Neural cell (in vitro differentiated cells): ENCODE results near the gene NPM3. TPM values are rescaled to one million over a fixed set of nuclear protein-coding genes. Genes with fewer than 3 reads are reported as not detected.

Source experiments
- H2AFZ ChIP-seq: fragments of 200-600, 300-800 bp; sonication (generic), shearing (Covaris generic); 2 replicates; pipeline ENCODE4 v1.6.0; 2014; ENCODE audit warnings: low read depth, mild to moderate bottlenecking, antibody characterized with exemption, low read length, moderate library complexity
- H3F3A ChIP-seq: fragments of 200-600 bp; shearing (Covaris generic); 2 replicates; pipeline ENCODE4 v1.6.1; 2016; ENCODE audit warnings: mild to moderate bottlenecking, moderate library complexity, mixed read lengths, antibody characterized with exemption, low read length; ENCODE audit not compliant: insufficient read depth, poor library complexity, severe bottlenecking
- H3K27ac ChIP-seq: fragments of 200-600, 300-800 bp; sonication (generic), shearing (Covaris generic); 2 replicates; pipeline ENCODE4 v1.5.1; 2014; ENCODE audit warnings: mild to moderate bottlenecking, low read length, moderate library complexity
- H3K27me3 ChIP-seq: fragments of 300-800, 200-600 bp; sonication (generic), shearing (Covaris generic); 2 replicates; pipeline ENCODE4 v1.6.0; 2014; ENCODE audit warnings: mild to moderate bottlenecking, low read depth, low read length, moderate library complexity; ENCODE audit not compliant: insufficient read depth
- H3K36me3 ChIP-seq: fragments of 300-800, 200-600 bp; sonication (generic), shearing (Covaris generic); 2 replicates; pipeline ENCODE4 v1.5.1; 2014; ENCODE audit warnings: mild to moderate bottlenecking, antibody characterized with exemption, low read length, moderate library complexity; ENCODE audit not compliant: insufficient read depth
- H3K4me2 ChIP-seq: fragments of 300-800, 200-600 bp; sonication (generic), shearing (Covaris generic); 2 replicates; pipeline ENCODE4 v1.6.0; 2014; ENCODE audit warnings: mild to moderate bottlenecking, low read length
- H3K4me3 ChIP-seq: fragments of 300-800, 200-600 bp; sonication (generic), shearing (Covaris generic); 2 replicates; pipeline ENCODE4 v1.5.1; 2014; ENCODE audit warnings: mild to moderate bottlenecking, low read length, moderate library complexity
- H3K79me2 ChIP-seq: fragments of 200-600 bp; shearing (Covaris generic); replicated peaks from 2 replicates; pipeline ENCODE4 v1.6.0; 2014; ENCODE audit warnings: mild to moderate bottlenecking, low read length, moderate library complexity; ENCODE audit not compliant: insufficient read depth
- H3K9ac ChIP-seq: fragments of 300-800, 200-600 bp; sonication (generic), shearing (Covaris generic); 2 replicates; pipeline ENCODE4 v1.6.1; 2016; ENCODE audit warnings: mild to moderate bottlenecking, low read length, mixed read lengths
- H3K9me2 ChIP-seq: fragments of 200-600 bp; shearing (Covaris generic); 2 replicates; pipeline ENCODE4 v1.6.1; 2016; ENCODE audit warnings: mild to moderate bottlenecking, low read length, mixed read lengths; ENCODE audit not compliant: insufficient read depth
- H3K9me3 ChIP-seq: fragments of 200-600, 300-800 bp; sonication (generic), shearing (Covaris generic); 2 replicates; pipeline ENCODE4 v1.6.1; 2016; ENCODE audit warnings: mild to moderate bottlenecking, mixed run types, low read length, moderate library complexity, mixed read lengths
- H4K20me1 ChIP-seq: fragments of 200-600 bp; shearing (Covaris generic); 2 replicates; pipeline ENCODE4 v1.6.1; 2016; ENCODE audit warnings: mild to moderate bottlenecking, mixed run types; ENCODE audit not compliant: insufficient read depth
- EP300 ChIP-seq: fragments of 450-650 bp; conservative IDR thresholded peaks from 2 replicates; pipeline ENCODE4 v1.6.1; 2014; ENCODE audit warnings: antibody characterized with exemption, mild to moderate bottlenecking, moderate library complexity; ENCODE audit not compliant: poor library complexity, severe bottlenecking
- EZH2 ChIP-seq: fragments of 200-600, 300-800 bp; shearing (Covaris generic), sonication (generic); IDR thresholded peaks from 2 replicates; pipeline ENCODE4 v1.6.1; 2014; ENCODE audit warnings: antibody characterized with exemption, low read length, borderline replicate concordance, mild to moderate bottlenecking; ENCODE audit not compliant: insufficient read depth, poor library complexity, severe bottlenecking
- MXI1 ChIP-seq: fragments of 450-650 bp; conservative IDR thresholded peaks from 2 replicates; pipeline ENCODE4 v1.6.1; 2014; ENCODE audit warnings: antibody characterized with exemption, mild to moderate bottlenecking; ENCODE audit not compliant: poor library complexity, severe bottlenecking
- POLR2AphosphoS5 ChIP-seq: IDR thresholded peaks from 2 replicates; pipeline ENCODE4 v1.6.1; 2012
- RAD21 ChIP-seq: fragments of 450-650 bp; conservative IDR thresholded peaks from 2 replicates; pipeline ENCODE4 v1.6.1; 2014; ENCODE audit warnings: antibody characterized with exemption, mild to moderate bottlenecking, moderate library complexity
- SMC3 ChIP-seq: fragments of 450-650 bp; conservative IDR thresholded peaks from 2 replicates; pipeline ENCODE4 v1.6.1; 2014; ENCODE audit warnings: antibody characterized with exemption, mild to moderate bottlenecking, moderate library complexity; ENCODE audit not compliant: poor library complexity
- TAF1 ChIP-seq: IDR thresholded peaks from 2 replicates; pipeline ENCODE4 v1.6.1; 2012; ENCODE audit warnings: low read depth
- polyA plus RNA-seq: library from polyadenylated mRNA; depleted of rRNA; stranded (reverse); fragments of >200 nt; gene quantifications from 2 replicates; pipeline ENCODE4 v1.2.3, GENCODE V29; 2014
- TF ChIP-seq, protein P1 (sequence below): fragments of 450-650 bp; IDR thresholded peaks from 2 replicates; pipeline ENCODE4 v1.5.1; 2014; ENCODE audit warnings: antibody characterized with exemption, mild to moderate bottlenecking, moderate library complexity; ENCODE audit not compliant: poor library complexity, severe bottlenecking
- TF ChIP-seq, protein P2 (sequence below): IDR thresholded peaks from 2 replicates; pipeline ENCODE4 v1.6.1; 2012; ENCODE audit warnings: borderline replicate concordance

NPM3 gene
- polyA plus RNA-seq, 1 donor from 2014 or later = 53.0 TPM

DNA sequence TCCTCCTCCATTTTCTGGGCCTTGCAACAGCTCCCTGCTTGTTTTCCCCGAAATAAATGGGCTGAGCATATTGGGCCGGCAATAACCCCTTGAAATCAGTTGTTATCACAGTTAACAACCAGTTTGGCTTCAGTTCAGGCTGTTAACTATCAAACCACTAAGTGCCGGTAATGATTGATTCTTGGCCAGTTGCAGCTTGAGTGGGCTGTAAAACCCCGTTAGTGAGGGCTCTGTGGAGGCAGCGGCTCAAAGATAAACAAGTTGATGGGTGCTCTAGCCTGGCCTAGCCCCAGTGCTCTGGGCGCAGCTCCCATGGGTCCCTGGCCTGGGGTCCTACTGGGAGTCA lies 15.7 kb downstream of the NPM3 start:
- no peaks in the 10 kb centered on the region for H3K9me2 ChIP-seq
- H3K4me2 ChIP-seq = no peak overlapping the region
- H2AFZ ChIP-seq = no peak overlapping the region
- no peak overlapping the region for H3K4me3 ChIP-seq
- no peak overlapping the region for H3K9ac ChIP-seq
- no peaks in the 10 kb centered on the region for H3K79me2 ChIP-seq
- no peak overlapping the region for H3K27ac ChIP-seq
- TF ChIP-seq POLR2AphosphoS5 (no peak), SMC3 (no peak), EP300 (no peak), RAD21 (no peak), MXI1 (no peak), TAF1 (no peak), EZH2 (no peak)
- TF ChIP-seq, protein P1, sequence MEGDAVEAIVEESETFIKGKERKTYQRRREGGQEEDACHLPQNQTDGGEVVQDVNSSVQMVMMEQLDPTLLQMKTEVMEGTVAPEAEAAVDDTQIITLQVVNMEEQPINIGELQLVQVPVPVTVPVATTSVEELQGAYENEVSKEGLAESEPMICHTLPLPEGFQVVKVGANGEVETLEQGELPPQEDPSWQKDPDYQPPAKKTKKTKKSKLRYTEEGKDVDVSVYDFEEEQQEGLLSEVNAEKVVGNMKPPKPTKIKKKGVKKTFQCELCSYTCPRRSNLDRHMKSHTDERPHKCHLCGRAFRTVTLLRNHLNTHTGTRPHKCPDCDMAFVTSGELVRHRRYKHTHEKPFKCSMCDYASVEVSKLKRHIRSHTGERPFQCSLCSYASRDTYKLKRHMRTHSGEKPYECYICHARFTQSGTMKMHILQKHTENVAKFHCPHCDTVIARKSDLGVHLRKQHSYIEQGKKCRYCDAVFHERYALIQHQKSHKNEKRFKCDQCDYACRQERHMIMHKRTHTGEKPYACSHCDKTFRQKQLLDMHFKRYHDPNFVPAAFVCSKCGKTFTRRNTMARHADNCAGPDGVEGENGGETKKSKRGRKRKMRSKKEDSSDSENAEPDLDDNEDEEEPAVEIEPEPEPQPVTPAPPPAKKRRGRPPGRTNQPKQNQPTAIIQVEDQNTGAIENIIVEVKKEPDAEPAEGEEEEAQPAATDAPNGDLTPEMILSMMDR = no peak
- TF ChIP-seq, protein P2, sequence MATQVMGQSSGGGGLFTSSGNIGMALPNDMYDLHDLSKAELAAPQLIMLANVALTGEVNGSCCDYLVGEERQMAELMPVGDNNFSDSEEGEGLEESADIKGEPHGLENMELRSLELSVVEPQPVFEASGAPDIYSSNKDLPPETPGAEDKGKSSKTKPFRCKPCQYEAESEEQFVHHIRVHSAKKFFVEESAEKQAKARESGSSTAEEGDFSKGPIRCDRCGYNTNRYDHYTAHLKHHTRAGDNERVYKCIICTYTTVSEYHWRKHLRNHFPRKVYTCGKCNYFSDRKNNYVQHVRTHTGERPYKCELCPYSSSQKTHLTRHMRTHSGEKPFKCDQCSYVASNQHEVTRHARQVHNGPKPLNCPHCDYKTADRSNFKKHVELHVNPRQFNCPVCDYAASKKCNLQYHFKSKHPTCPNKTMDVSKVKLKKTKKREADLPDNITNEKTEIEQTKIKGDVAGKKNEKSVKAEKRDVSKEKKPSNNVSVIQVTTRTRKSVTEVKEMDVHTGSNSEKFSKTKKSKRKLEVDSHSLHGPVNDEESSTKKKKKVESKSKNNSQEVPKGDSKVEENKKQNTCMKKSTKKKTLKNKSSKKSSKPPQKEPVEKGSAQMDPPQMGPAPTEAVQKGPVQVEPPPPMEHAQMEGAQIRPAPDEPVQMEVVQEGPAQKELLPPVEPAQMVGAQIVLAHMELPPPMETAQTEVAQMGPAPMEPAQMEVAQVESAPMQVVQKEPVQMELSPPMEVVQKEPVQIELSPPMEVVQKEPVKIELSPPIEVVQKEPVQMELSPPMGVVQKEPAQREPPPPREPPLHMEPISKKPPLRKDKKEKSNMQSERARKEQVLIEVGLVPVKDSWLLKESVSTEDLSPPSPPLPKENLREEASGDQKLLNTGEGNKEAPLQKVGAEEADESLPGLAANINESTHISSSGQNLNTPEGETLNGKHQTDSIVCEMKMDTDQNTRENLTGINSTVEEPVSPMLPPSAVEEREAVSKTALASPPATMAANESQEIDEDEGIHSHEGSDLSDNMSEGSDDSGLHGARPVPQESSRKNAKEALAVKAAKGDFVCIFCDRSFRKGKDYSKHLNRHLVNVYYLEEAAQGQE = no peak
- H3K36me3 ChIP-seq = no peaks in the 10 kb centered on the region
- H3K9me3 ChIP-seq = no peaks in the 10 kb centered on the region
- H4K20me1 ChIP-seq = no peaks in the 10 kb centered on the region
- no peaks in the 10 kb centered on the region for H3F3A ChIP-seq
- H3K27me3 ChIP-seq = peaks cover 12% of the 10 kb centered on the region

DNA sequence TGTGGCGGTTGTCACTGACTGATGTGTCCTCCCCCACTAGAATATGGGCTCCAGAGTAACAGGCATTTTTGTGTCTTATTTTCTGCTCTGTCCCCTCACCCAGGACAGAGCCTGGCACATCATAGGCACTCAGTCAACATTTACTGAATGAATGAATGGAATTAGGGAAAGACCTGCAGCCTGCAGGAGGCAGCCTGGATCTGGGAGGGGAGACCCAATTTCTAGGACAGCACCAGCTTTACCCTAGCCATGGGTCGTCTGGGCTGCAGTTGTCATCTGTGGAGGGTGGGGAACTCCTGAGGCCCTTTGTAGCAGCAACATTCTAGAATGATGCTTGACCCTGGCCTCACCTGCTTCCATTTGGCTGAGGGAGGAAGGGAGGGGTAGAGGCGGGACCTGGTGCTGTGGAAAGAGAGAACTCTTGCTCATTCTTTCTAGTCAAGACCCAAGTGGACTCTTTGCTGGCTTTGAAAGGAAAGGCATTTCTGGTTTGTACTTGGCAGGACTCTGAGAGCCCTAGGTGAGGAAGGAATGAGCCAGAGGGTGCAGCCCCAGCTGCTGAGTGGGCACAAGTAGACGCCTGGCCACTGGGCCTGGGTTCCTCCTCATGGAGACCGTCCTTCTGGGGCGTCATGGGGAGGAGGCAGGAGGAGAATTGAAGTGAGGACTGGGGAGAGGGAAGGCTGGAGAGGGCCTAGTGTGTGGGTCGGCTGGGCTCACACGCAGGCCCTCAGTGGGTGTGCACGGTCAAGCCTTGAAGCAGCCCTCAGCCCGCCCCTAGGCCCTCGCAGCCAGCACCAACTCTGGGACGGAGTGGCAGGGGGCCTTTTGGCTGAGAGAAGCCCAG lies 16.3 kb downstream of the NPM3 start:
- Histone ChIP-seq H3K4me3 (no peak overlapping the region), H3F3A (no peaks in the 10 kb centered on the region), H3K27ac (no peak overlapping the region), H3K27me3 (peaks cover 6% of the 10 kb centered on the region), H3K9me2 (no peaks in the 10 kb centered on the region), H3K9ac (no peak overlapping the region), H3K9me3 (no peaks in the 10 kb centered on the region), H4K20me1 (no peaks in the 10 kb centered on the region), H3K79me2 (no peaks in the 10 kb centered on the region), H3K4me2 (no peak overlapping the region), H2AFZ (no peak overlapping the region), H3K36me3 (no peaks in the 10 kb centered on the region)
- no peak for TF ChIP-seq TAF1
- TF ChIP-seq, protein P2 = no peak
- TF ChIP-seq EZH2 = no peak
- TF ChIP-seq POLR2AphosphoS5 = no peak
- TF ChIP-seq RAD21 = no peak
- no peak for TF ChIP-seq EP300
- no peak for TF ChIP-seq SMC3
- TF ChIP-seq, protein P1 = no peak
- no peak for TF ChIP-seq MXI1
